Smooth muscle cell (in vitro differentiated cells): ENCODE results near the gene SLC35F3. TPM values are rescaled to one million over a fixed set of nuclear protein-coding genes. Genes with fewer than 3 reads are reported as not detected.

Experiments
- DNase-seq: peaks from one replicate; lab custom pipeline; 2025; ENCODE audit not compliant: unreplicated experiment; lab: John Stamatoyannopoulos, UW
- H2AFZ ChIP-seq: fragments of 200-600 bp; sonication (generic); 2 replicates; pipeline ENCODE4 v1.6.0; 2016; ENCODE audit warnings: antibody characterized with exemption, low read depth, mild to moderate bottlenecking
- H3F3A ChIP-seq: fragments of 200-600 bp; sonication (generic); 2 replicates; pipeline ENCODE4 v1.6.0; 2017; ENCODE audit warnings: antibody characterized with exemption, low read depth
- H3K27ac ChIP-seq: fragments of 200-600 bp; sonication (generic); 2 replicates; pipeline ENCODE4 v1.5.1; 2016; ENCODE audit warnings: low read depth, mild to moderate bottlenecking
- H3K27me3 ChIP-seq: fragments of 200-600 bp; sonication (generic); 2 replicates; pipeline ENCODE4 v1.6.1; 2016; ENCODE audit warnings: low read depth, mild to moderate bottlenecking
- H3K36me3 ChIP-seq: fragments of 200-600 bp; sonication (generic); 2 replicates; pipeline ENCODE4 v1.5.1; 2016; ENCODE audit warnings: low read depth
- H3K4me1 ChIP-seq: fragments of 200-600 bp; sonication (generic); 2 replicates; pipeline ENCODE4 v1.5.1; 2016; ENCODE audit warnings: low read depth
- H3K4me2 ChIP-seq: fragments of 200-600 bp; sonication (generic); 2 replicates; pipeline ENCODE4 v1.6.0; 2016; ENCODE audit warnings: mild to moderate bottlenecking
- H3K4me3 ChIP-seq: fragments of 200-600 bp; sonication (generic); 2 replicates; pipeline ENCODE4 v1.5.1; 2016; ENCODE audit warnings: mild to moderate bottlenecking
- H3K79me2 ChIP-seq: fragments of 200-600 bp; sonication (generic); 2 replicates; pipeline ENCODE4 v1.6.0; 2016; ENCODE audit warnings: low read depth, mild to moderate bottlenecking
- H3K9ac ChIP-seq: fragments of 200-600 bp; sonication (generic); 2 replicates; pipeline ENCODE4 v1.6.0; 2016; ENCODE audit warnings: low read depth
- H3K9me3 ChIP-seq: fragments of 200-600 bp; sonication (generic); replicated peaks from 2 replicates; pipeline ENCODE4 v1.5.1; 2016; ENCODE audit warnings: low read depth
- H4K20me1 ChIP-seq: fragments of 200-600 bp; sonication (generic); 2 replicates; pipeline ENCODE4 v1.6.0; 2016; ENCODE audit warnings: low read depth
- CTCF ChIP-seq: fragments of 200-600 bp; sonication (generic); IDR thresholded peaks from 2 replicates; pipeline ENCODE4 v1.5.1; 2017; ENCODE audit warnings: borderline replicate concordance, mild to moderate bottlenecking, antibody characterized with exemption; ENCODE audit not compliant: insufficient read depth, poor library complexity, severe bottlenecking
- WGBS: methylation state at CpG from one replicate; pipeline ENCODE4 v1.1.7; 2016; ENCODE audit warnings: low lambda C conversion rate; 5-methylcytosine and 5-hydroxymethylcytosine counted together
- polyA plus RNA-seq: library from polyadenylated mRNA; unstranded; fragments of >200 nt; fragmentation: Nextera tagmentation; extraction: Ambion mirVana; gene quantifications from 2 replicates; pipeline ENCODE4 v1.2.1, GENCODE V29; 2016
- total RNA-seq: library from RNA; depleted of rRNA; stranded (reverse); fragments of >200 nt; gene quantifications from 2 replicates; pipeline ENCODE4 v1.2.3, GENCODE V29; 2014

The SLC35F3 gene
- total and polyA plus RNA-seq, 2 experiments from 2014 or later, result 0.31 to 0.66 TPM

GRCh38 chr1:234241941-234242490 is 337.5 kb downstream of the SLC35F3 start:
- WGBS, result 93% methylated on average over 5 of the region's 5 CpGs
- TF ChIP-seq CTCF, result no peak
- Histone ChIP-seq H3K79me2 (no peaks in the 10 kb centered on the region), H3K4me3 (no peak overlapping the region), H3K9me3 (no peaks in the 10 kb centered on the region), H3K9ac (no peak overlapping the region), H3K36me3 (no peaks in the 10 kb centered on the region), H3K4me1 (no peaks in the 10 kb centered on the region), H3K27me3 (peaks cover 14% of the 10 kb centered on the region), H4K20me1 (no peaks in the 10 kb centered on the region), H3F3A (no peaks in the 10 kb centered on the region), H3K4me2 (no peak overlapping the region), H2AFZ (no peak overlapping the region), H3K27ac (no peak overlapping the region)
- no peak for DNase-seq

GRCh38 chr1:234243521-234244260 is 339.2 kb downstream of the SLC35F3 start:
- WGBS, result 79% methylated on average over 3 of the region's 3 CpGs

DNA sequence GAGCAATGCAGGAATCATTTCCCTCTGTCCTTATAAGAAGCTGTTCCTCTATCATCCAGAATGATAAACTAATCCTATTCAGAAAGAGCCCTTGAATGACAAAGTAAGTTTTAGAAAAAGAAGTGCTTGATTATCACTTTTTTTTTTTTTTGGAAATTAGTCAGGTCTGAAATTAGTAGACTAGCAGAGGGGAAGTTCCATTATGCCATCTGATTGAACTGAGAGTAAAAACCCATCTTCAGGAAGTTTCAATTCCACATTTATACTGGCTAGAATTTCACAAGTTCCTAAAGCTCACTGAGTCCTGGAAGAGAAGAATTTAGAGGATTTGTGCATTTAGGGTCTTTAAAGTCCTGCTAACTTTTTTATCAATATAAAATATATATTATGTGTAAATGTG is 340.0 kb downstream of the SLC35F3 start:
- H3K9ac ChIP-seq, result no peak overlapping the region
- no peak overlapping the region for H2AFZ ChIP-seq
- no peaks in the 10 kb centered on the region for H3K9me3 ChIP-seq
- H3K27ac ChIP-seq, result no peak overlapping the region
- H3K36me3 ChIP-seq, result no peaks in the 10 kb centered on the region
- no peak for TF ChIP-seq CTCF
- H3K79me2 ChIP-seq, result no peaks in the 10 kb centered on the region
- DNase-seq, result no peak
- H3K4me3 ChIP-seq, result no peak overlapping the region
- H3K27me3 ChIP-seq, result peaks cover 2% of the 10 kb centered on the region
- H3K4me2 ChIP-seq, result no peak overlapping the region
- no peaks in the 10 kb centered on the region for H3F3A ChIP-seq
- no peaks in the 10 kb centered on the region for H4K20me1 ChIP-seq
- H3K4me1 ChIP-seq, result no peaks in the 10 kb centered on the region

More at GRCh38 chr1:234243521-234244260, 339.2 kb downstream of the SLC35F3 start:
- peaks cover 8% of the 10 kb centered on the region for H3K27me3 ChIP-seq
- no peak overlapping the region for H3K4me3 ChIP-seq
- no peaks in the 10 kb centered on the region for H3F3A ChIP-seq
- H3K27ac ChIP-seq, result no peak overlapping the region
- no peak overlapping the region for H3K4me2 ChIP-seq
- no peak overlapping the region for H2AFZ ChIP-seq
- DNase-seq, result no peak
- no peak overlapping the region for H3K9ac ChIP-seq
- H3K4me1 ChIP-seq, result no peaks in the 10 kb centered on the region
- H3K9me3 ChIP-seq, result no peaks in the 10 kb centered on the region
- TF ChIP-seq CTCF, result no peak
- no peaks in the 10 kb centered on the region for H3K79me2 ChIP-seq
- H3K36me3 ChIP-seq, result no peaks in the 10 kb centered on the region
- no peaks in the 10 kb centered on the region for H4K20me1 ChIP-seq
